ENCODE data around the gene LEMD2.
A peak's percentile ranks its signal among the peaks of the same experiment; 100 is the strongest.

The LEMD2 gene

DNA sequence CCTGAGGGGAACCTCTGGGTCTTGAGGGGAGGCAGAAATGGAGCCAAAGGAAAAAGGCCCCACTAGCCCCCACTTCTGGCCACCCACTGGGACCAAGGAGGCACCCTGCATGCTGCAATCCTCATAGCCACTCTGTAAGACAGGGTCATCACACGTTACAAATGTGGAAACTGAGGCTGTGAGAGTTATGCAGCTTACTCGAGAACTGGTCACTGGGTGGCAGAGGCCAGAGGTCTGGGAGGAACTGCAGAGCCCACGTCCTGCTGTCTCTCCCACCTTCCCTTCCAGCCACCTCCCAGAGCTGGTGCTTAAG lies 18.1 kb downstream of the LEMD2 start:
- DNase-seq (ENCODE audit: low spot score) = no peak
- in situ Hi-C loops (cut with MboI; ENCODE audit: low sequenced_read_pairs, unreplicated experiment) = no loop called here
- TF ChIP-seq, protein P1, sequence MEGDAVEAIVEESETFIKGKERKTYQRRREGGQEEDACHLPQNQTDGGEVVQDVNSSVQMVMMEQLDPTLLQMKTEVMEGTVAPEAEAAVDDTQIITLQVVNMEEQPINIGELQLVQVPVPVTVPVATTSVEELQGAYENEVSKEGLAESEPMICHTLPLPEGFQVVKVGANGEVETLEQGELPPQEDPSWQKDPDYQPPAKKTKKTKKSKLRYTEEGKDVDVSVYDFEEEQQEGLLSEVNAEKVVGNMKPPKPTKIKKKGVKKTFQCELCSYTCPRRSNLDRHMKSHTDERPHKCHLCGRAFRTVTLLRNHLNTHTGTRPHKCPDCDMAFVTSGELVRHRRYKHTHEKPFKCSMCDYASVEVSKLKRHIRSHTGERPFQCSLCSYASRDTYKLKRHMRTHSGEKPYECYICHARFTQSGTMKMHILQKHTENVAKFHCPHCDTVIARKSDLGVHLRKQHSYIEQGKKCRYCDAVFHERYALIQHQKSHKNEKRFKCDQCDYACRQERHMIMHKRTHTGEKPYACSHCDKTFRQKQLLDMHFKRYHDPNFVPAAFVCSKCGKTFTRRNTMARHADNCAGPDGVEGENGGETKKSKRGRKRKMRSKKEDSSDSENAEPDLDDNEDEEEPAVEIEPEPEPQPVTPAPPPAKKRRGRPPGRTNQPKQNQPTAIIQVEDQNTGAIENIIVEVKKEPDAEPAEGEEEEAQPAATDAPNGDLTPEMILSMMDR (IDR thresholded peaks at IDR 0.05; ENCODE audit: borderline replicate concordance, control extremely low read depth, extremely low read depth, insufficient read depth, missing control alignments) = no peak

DNA sequence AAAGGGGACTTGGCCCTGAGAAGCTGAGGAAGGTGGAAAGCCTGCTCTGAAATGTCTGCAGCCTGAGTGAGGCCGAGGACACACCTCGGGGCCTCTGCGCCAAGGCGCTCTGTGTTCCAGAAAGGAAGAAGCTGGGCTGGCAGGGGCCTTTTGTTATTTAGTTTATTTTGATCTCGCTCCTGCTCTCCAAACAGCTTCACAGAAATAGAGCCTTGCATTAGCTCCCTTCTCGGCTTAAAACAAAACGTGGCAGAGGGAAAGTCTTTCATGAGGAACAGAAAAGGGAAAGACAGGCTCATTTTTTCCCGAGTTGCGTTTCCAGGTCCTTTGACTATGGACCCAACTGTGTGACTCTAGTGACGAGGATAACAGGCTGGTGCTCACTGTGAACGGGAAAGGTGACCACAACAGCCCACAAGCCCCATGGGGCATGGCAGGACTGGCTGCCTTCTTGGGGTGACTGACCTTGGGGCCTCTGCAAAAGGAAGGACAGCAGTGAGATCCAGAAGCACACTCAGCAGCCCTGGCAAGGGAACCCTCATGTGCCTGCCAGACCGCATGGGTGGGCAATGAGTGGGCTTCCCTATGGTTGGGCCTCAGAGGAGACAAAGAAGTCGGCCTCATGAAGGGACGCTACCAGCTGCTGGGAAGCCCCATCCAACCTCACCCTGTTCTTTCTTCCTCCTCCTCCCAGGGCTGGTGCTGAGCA lies 18.7 kb downstream of the LEMD2 start:
- in situ Hi-C loops (cut with MboI; ENCODE audit: low sequenced_read_pairs, unreplicated experiment) = no loop called here

DNA sequence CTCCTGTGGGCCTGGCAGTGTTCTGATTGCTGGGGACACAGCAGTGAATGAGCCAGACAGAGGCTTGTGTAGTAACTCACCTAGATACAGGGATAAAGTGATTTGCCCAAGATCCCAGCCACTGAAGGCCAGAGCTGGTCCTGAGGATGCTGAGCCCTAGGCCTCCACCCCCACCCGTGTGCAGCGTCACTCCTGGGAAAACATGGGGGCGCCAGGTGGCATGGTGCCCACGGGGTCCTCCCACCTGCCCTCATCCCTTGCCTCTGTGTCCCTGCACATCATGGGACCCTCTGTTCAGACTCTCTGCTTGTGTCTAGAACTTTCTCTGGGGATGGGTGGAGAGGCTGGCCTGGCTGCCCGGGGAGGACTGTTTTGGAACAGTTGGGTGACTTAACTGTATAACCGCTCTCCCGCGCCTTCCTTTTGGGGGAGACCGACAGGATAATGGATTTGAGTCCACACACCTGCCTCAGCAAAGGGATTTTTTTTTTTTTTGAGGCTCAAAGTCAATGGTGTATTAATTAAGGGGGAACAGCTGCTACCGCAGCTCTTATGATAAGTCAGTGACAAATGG lies 19.6 kb downstream of the LEMD2 start:
- in situ Hi-C loops (cut with MboI; ENCODE audit: low sequenced_read_pairs, unreplicated experiment) = loop anchor here (10.0 kb wide), 1 partner anchor 375 kb away; the partner anchor contains the start of gene GRM4
- TF ChIP-seq, protein P1 (IDR thresholded peaks at IDR 0.05; ENCODE audit: borderline replicate concordance, control extremely low read depth, extremely low read depth, insufficient read depth, missing control alignments) = no peak
- DNase-seq (ENCODE audit: low spot score) = no peak

More for the DNA sequence above, 18.7 kb downstream of the LEMD2 start:
- no peak for DNase-seq (ENCODE audit: low spot score)
- TF ChIP-seq, protein P1 (IDR thresholded peaks at IDR 0.05; ENCODE audit: borderline replicate concordance, control extremely low read depth, extremely low read depth, insufficient read depth, missing control alignments) = no peak

DNA sequence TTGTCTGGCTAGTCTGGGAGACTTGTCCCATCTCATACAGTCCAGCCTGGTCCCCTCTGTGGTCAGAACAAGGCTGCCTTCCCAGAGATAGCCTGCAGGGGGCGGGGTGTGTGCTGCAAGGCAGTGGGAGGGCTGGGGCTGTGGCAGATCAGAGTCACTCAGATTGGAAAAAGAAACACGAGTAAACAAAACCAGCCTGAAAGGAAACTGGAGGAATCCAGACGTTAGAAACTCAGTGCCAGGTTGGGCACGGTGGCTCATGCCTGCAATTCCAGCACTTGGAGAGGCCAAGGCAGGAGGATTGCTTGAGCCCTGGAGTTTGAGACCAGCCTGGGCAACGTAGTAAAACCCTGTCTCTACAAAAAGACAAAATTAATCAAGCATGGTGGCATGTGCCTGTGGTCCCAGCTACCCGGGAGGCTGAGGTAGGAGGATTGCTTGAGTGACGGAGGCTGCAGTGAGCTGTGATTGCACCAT lies 20.2 kb downstream of the LEMD2 start:
- DNase-seq (ENCODE audit: low spot score) = peak; percentile 85
- in situ Hi-C loops (cut with MboI; ENCODE audit: low sequenced_read_pairs, unreplicated experiment) = loop anchor here (10.0 kb wide), 1 partner anchor 376 kb away; the partner anchor contains the start of gene GRM4
- TF ChIP-seq, protein P1 (IDR thresholded peaks at IDR 0.05; ENCODE audit: borderline replicate concordance, control extremely low read depth, extremely low read depth, insufficient read depth, missing control alignments) = peak; percentile 74

DNA sequence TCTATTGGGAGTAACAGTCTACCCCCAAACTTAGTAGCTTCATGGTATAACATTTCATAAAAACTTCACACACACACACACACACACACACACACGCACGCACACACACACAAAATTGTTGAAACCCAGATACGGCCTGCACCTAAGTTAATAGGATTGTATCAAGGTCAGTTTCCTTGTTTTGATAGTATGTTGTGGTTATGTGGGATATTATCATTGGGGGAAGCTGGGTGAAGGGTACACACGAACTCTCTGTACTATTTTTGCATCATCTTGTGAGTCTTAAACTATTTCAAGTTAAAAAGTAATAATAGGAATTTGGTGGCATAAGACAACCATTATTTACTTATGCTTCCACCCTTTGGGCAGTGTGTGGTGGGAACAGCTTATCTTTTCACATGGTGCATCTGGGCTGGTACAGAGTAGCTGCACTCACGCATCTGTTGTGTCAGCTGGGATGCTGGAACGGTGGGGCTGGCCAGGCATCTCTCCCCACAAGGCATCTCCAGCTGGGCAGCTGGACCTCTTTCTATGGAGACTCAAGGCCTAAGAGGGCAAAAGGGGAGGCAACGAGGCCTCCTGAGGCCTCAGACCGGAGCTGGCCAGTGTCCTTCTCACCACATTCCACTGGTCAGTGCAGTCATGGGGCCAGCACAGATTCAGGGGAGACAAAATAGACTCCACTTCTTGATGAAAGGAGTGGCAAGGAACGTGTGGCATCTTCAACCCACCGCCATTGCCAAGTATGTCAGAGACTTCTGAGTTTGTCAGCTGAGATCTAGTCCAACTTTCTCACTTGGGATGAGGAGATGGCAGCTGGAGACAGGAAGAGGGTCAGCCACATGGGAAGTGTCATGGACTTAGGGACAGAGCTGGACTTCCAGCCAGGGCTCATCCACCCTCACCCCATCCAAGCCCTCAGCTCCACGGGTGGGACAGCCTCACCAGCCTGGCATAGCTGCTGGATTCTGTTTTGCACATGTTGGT lies 21.7 kb downstream of the LEMD2 start:
- TF ChIP-seq, protein P1 (IDR thresholded peaks at IDR 0.05; ENCODE audit: borderline replicate concordance, control extremely low read depth, extremely low read depth, insufficient read depth, missing control alignments) = no peak
- in situ Hi-C loops (cut with MboI; ENCODE audit: low sequenced_read_pairs, unreplicated experiment) = loop anchor here (10.0 kb wide), 1 partner anchor 378 kb away; the partner anchor contains the start of gene GRM4

DNA sequence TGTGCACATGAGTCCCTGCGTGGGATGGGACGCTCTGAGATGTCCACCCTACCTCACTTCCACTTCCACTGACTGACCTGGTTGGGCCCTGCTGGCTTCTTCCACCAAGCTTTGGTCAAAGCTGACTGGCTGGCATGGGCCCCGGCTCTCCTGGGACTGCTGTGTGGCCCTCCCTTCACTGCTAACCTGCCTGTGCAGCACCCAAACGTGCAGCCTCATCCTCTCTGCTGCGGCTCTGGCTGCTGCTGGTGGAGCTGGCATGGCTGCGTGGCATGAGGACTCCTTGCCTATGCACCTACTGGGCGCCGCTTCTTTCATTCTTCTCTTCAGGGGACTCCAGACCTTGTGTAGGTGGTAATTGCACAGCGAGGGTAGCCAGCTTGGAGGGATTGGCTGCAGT lies 23.6 kb downstream of the LEMD2 start:
- DNase-seq (ENCODE audit: low spot score) = no peak
- in situ Hi-C loops (cut with MboI; ENCODE audit: low sequenced_read_pairs, unreplicated experiment) = loop anchor here (10.0 kb wide), 1 partner anchor 379 kb away; the partner anchor contains the start of gene GRM4
- TF ChIP-seq, protein P1 (IDR thresholded peaks at IDR 0.05; ENCODE audit: borderline replicate concordance, control extremely low read depth, extremely low read depth, insufficient read depth, missing control alignments) = no peak

More for the DNA sequence above, 21.7 kb downstream of the LEMD2 start:
- DNase-seq (ENCODE audit: low spot score) = no peak

Data from GM13976 (cell line).